ENCODE measurements around the gene PPL. TPM values are rescaled to one million over a fixed set of nuclear protein-coding genes. Genes with fewer than 3 reads are reported as not detected.

PPL gene
- total RNA-seq, 1 experiment from 2014 or later, result 56.4 TPM

DNA sequence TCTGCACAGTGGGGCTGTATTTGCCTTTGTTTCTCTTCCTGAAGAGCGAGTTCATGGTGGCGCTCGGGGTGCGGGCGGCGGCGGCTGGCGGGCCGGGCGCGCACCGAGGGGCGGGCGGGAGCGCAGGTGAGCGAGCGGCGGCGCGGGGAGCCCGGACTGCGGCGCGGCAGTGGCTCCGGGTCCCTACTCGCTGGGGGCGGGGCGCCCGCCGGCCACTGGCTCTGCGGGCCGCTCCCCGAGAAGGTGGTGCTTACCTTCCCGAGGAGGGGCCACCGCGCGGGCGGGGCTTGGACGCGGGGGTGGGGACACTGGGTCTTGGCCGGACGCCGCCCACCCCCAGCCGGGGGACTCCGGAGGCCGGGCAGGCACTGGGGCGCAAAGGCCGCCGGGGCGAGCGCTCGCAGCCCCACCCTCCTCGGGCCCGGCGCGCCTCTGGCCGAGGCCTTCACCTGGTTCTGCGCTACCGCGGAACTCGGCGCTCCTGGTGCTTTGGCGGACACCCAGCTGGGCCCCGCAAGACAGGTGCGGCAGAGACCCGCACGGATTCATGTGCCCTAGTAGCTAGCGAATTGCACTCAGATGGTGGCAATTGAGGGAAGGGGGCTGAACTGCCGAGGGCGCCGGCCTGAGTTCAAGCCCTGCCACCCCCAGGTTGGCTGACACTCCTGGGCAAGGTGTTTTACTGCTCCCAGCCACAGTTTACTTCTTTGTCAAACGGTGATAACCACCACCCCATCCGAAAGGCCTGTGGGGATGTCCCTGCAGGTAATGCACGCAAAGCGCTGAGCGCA, at the start of gene PPL (continued):
- TF ChIP-seq, protein P1, sequence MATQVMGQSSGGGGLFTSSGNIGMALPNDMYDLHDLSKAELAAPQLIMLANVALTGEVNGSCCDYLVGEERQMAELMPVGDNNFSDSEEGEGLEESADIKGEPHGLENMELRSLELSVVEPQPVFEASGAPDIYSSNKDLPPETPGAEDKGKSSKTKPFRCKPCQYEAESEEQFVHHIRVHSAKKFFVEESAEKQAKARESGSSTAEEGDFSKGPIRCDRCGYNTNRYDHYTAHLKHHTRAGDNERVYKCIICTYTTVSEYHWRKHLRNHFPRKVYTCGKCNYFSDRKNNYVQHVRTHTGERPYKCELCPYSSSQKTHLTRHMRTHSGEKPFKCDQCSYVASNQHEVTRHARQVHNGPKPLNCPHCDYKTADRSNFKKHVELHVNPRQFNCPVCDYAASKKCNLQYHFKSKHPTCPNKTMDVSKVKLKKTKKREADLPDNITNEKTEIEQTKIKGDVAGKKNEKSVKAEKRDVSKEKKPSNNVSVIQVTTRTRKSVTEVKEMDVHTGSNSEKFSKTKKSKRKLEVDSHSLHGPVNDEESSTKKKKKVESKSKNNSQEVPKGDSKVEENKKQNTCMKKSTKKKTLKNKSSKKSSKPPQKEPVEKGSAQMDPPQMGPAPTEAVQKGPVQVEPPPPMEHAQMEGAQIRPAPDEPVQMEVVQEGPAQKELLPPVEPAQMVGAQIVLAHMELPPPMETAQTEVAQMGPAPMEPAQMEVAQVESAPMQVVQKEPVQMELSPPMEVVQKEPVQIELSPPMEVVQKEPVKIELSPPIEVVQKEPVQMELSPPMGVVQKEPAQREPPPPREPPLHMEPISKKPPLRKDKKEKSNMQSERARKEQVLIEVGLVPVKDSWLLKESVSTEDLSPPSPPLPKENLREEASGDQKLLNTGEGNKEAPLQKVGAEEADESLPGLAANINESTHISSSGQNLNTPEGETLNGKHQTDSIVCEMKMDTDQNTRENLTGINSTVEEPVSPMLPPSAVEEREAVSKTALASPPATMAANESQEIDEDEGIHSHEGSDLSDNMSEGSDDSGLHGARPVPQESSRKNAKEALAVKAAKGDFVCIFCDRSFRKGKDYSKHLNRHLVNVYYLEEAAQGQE (IDR thresholded peaks at IDR 0.05; ENCODE audit: low read depth), result no peak
- TF ChIP-seq EGR1 (IDR thresholded peaks at IDR 0.05; ENCODE audit: low read depth), result no peak
- no peak for TF ChIP-seq SRF (IDR thresholded peaks at IDR 0.05; ENCODE audit: low read depth)
- TF ChIP-seq CEBPB (IDR thresholded peaks at IDR 0.05; ENCODE audit: low read depth), result no peak
- TF ChIP-seq FOSL1 (IDR thresholded peaks at IDR 0.05; ENCODE audit: low read depth), result no peak
- TF ChIP-seq ELF1 (IDR thresholded peaks at IDR 0.05; ENCODE audit: borderline replicate concordance, low read depth), result no peak
- no peak for TF ChIP-seq EZH2phosphoT487 (IDR thresholded peaks at IDR 0.05; ENCODE audit: borderline replicate concordance)

DNA sequence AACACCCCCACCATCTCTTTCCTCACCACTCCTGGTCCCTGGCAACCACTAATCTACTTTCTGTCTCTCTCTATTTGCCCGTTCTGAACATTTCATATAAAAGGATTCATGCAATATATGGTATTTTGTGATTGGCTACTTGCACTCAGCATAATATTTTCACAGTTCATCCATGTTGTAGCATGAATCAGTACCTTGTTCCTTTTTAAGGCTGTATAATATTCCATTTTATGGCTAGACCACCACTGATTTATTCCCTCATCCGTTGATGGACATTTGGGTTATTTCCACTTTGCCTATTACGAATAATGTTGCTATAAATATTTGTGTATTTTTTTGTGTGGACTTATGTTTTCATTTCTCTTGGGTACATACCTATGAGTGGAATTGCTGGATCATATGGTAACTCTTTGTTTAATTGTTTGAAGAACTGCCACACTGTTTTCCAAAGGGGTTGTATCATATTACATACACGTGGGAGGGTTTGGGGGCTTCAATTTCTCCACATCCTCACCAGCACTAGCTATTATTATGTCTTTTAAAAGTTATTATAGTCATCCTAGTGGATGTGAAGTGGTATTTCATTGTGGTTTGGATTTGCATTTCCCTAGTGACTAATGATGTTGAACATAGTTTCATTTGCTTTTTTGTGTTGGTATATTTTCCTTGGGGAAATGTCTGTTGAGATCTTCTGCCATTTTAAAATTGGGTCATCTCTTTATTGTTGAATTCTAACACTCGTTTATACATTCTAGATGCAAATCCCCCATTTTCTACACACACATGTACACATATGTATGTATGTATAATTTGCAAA, 47.4 kb upstream of the PPL start:
- H3K27me3 ChIP-seq (ENCODE audit: insufficient read depth, low read length), result no peaks in the 10 kb centered on the region
- RAD21 ChIA-PET (ENCODE audit: low non-redundant PET in 1 of 2, low total read pairs in 2 of 2, uncharacterized antibody in 2 of 2, unreplicated experiment in 2 of 2), result interaction anchor here in 1 of 2 experiments (0.6 kb wide), 1 partner anchor 77 kb away, joined by 7 read pairs; no protein-coding TSS in a partner anchor
- no peak overlapping the region for H2AFZ ChIP-seq (ENCODE audit: low read depth, low read length, poor library complexity, severe bottlenecking)
- no peaks in the 10 kb centered on the region for H3K79me2 ChIP-seq (ENCODE audit: insufficient read depth, low read length)
- H3K9me3 ChIP-seq (ENCODE audit: control insufficient read depth in 1 of 2, insufficient read depth in 1 of 2, low read depth in 1 of 2, low read length in 2 of 2), result no peaks in the 10 kb centered on the region
- H3K36me3 ChIP-seq (ENCODE audit: control insufficient read depth in 1 of 2, insufficient read depth in 2 of 2, low read length in 2 of 2), result no peaks in the 10 kb centered on the region
- no peak for DNase-seq (ENCODE audit: low read depth, low spot score)
- no peaks in the 10 kb centered on the region for H4K20me1 ChIP-seq (ENCODE audit: insufficient read depth)
- H3K27ac ChIP-seq (ENCODE audit: low read depth, low read length), result no peak overlapping the region
- CTCF ChIA-PET, result no interaction called here
- ATAC-seq, result no peak
- no TSS peak for BruUV-seq (replicated peaks)
- no peak overlapping the region for H3K4me2 ChIP-seq (ENCODE audit: low read length)
- H3K9me2 ChIP-seq (ENCODE audit: insufficient read depth), result no peaks in the 10 kb centered on the region
- no peak overlapping the region for H3K4me3 ChIP-seq (replicated peaks in 1 of 2; ENCODE audit: low read depth in 1 of 2, low read length in 2 of 2)
- intact Hi-C loops (cut with micrococcal nuclease), result no loop called here
- no peaks in the 10 kb centered on the region for H3K4me1 ChIP-seq (ENCODE audit: control insufficient read depth in 1 of 2, insufficient read depth in 2 of 2, low read length in 2 of 2)
- no peak overlapping the region for H3K9ac ChIP-seq (ENCODE audit: low read length)
- POLR2A ChIA-PET, result no interaction called here
- TF ChIP-seq, protein P2, sequence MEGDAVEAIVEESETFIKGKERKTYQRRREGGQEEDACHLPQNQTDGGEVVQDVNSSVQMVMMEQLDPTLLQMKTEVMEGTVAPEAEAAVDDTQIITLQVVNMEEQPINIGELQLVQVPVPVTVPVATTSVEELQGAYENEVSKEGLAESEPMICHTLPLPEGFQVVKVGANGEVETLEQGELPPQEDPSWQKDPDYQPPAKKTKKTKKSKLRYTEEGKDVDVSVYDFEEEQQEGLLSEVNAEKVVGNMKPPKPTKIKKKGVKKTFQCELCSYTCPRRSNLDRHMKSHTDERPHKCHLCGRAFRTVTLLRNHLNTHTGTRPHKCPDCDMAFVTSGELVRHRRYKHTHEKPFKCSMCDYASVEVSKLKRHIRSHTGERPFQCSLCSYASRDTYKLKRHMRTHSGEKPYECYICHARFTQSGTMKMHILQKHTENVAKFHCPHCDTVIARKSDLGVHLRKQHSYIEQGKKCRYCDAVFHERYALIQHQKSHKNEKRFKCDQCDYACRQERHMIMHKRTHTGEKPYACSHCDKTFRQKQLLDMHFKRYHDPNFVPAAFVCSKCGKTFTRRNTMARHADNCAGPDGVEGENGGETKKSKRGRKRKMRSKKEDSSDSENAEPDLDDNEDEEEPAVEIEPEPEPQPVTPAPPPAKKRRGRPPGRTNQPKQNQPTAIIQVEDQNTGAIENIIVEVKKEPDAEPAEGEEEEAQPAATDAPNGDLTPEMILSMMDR (IDR thresholded peaks at IDR 0.05 in 2 of 3, conservative IDR thresholded peaks at IDR 0.05 in 1 of 3; ENCODE audit: borderline replicate concordance in 1 of 3, insufficient read depth in 1 of 3, low read depth in 2 of 3, low read length in 2 of 3), result 0 out of 6 replicates have a peak, but pooled peaks of 1 of the 3 experiments have one; percentile 34
- TF ChIP-seq, protein P3, sequence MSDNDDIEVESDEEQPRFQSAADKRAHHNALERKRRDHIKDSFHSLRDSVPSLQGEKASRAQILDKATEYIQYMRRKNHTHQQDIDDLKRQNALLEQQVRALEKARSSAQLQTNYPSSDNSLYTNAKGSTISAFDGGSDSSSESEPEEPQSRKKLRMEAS (IDR thresholded peaks at IDR 0.05), result no peak
